Parathyroid adenoma (tissue), 2 donors: ENCODE results near the gene INTS12.

Experiments
- H2AFZ ChIP-seq: fragments of 300-600 bp; sonication (generic); one replicate; pipeline ENCODE4 v1.7.0; 2017; ENCODE audit warnings: antibody characterized with exemption, mild to moderate bottlenecking
- H3K27ac ChIP-seq: fragments of 300-600 bp; sonication (generic); one replicate; pipeline ENCODE4 v1.7.0; 2017
- H3K27me3 ChIP-seq: fragments of 300-600 bp; sonication (generic); one replicate; pipeline ENCODE4 v1.7.0; 2017; ENCODE audit warnings: low read length; ENCODE audit not compliant: control insufficient read depth, insufficient read depth
- H3K36me3 ChIP-seq: fragments of 300-600 bp; sonication (generic); one replicate; pipeline ENCODE4 v1.7.0; 2017; ENCODE audit warnings: low read length; ENCODE audit not compliant: control insufficient read depth, insufficient read depth
- H3K4me1 ChIP-seq: fragments of 300-600 bp; sonication (generic); one replicate; pipeline ENCODE4 v1.7.0; 2017; ENCODE audit warnings: control low read depth
- H3K4me2 ChIP-seq: fragments of 300-600 bp; sonication (generic); one replicate; pipeline ENCODE4 v1.7.0; 2017; ENCODE audit warnings: low read length
- H3K4me3 ChIP-seq: fragments of 300-600 bp; sonication (generic); one replicate; pipeline ENCODE4 v1.7.0; 2017; ENCODE audit warnings: low read depth, low read length
- H3K79me2 ChIP-seq: fragments of 300-600 bp; sonication (generic); one replicate; pipeline ENCODE4 v1.7.0; 2017; ENCODE audit warnings: control low read depth
- H3K9ac ChIP-seq: fragments of 300-600 bp; sonication (generic); one replicate; pipeline ENCODE4 v1.7.0; 2017; ENCODE audit warnings: mild to moderate bottlenecking
- H3K9me3 ChIP-seq: fragments of 300-600 bp; sonication (generic); one replicate; pipeline ENCODE4 v1.7.0; 2017; ENCODE audit warnings: low read length; ENCODE audit not compliant: control insufficient read depth
- CTCF ChIP-seq: fragments of 300-600 bp; sonication (generic); IDR thresholded peaks from one replicate; pipeline ENCODE4 v1.7.0; 2017; ENCODE audit warnings: antibody characterized with exemption, mild to moderate bottlenecking
- donor health status: primary hyperparathyroidism.

INTS12 gene

GRCh38 chr4:105708181-105709080 lies at the start of gene INTS12, which contains the start of gene GSTCD:
TSS of gene INTS12 (minus strand) at chr4:105708689. CDS start at chr4:105700005, 8,684 bp downstream.
TSS of gene GSTCD (plus strand) at chr4:105708784. CDS start at chr4:105717614, 8,830 bp downstream.
- peaks cover 6% of the 10 kb centered on the region for H3K79me2 ChIP-seq
- H3K4me1 ChIP-seq: peaks cover 5% of the 10 kb centered on the region
- H3K4me3 ChIP-seq: peak within 1 kb of the TSS; percentile 90
- peak within 1 kb of the TSS; percentile 97 for H3K4me2 ChIP-seq
- no peak for TF ChIP-seq CTCF
- H3K36me3 ChIP-seq: no peaks in the 10 kb centered on the region
- peak within 1 kb of the TSS; percentile 86 for H2AFZ ChIP-seq
- no peaks in the 10 kb centered on the region for H3K9me3 ChIP-seq
- H3K9ac ChIP-seq: peak within 1 kb of the TSS; percentile 61
- no peaks in the 10 kb centered on the region for H3K27me3 ChIP-seq
- H3K27ac ChIP-seq: peak within 1 kb of the TSS; percentile 74

- H3K4me3 ChIP-seq: no peak overlapping the region
- no peak overlapping the region for H3K27ac ChIP-seq
- no peaks in the 10 kb centered on the region for H3K4me1 ChIP-seq
- no peak overlapping the region for H3K4me2 ChIP-seq
- no peak for TF ChIP-seq CTCF
- H3K79me2 ChIP-seq: no peaks in the 10 kb centered on the region
- no peak overlapping the region for H3K9ac ChIP-seq
- H3K36me3 ChIP-seq: no peaks in the 10 kb centered on the region
- no peaks in the 10 kb centered on the region for H3K27me3 ChIP-seq
- no peaks in the 10 kb centered on the region for H3K9me3 ChIP-seq
- H2AFZ ChIP-seq: no peak overlapping the region
Measured at GRCh38 chr4:105755375-105755774, 46.9 kb upstream of the INTS12 start.

GRCh38 chr4:105753361-105753760 lies 44.9 kb upstream of the INTS12 start:
- TF ChIP-seq CTCF: no peak
- Histone ChIP-seq H3K9me3 (no peaks in the 10 kb centered on the region), H3K4me2 (no peak overlapping the region), H3K79me2 (no peaks in the 10 kb centered on the region), H3K4me3 (no peak overlapping the region), H2AFZ (no peak overlapping the region), H3K27me3 (no peaks in the 10 kb centered on the region), H3K36me3 (no peaks in the 10 kb centered on the region), H3K9ac (no peak overlapping the region), H3K27ac (no peak overlapping the region), H3K4me1 (no peaks in the 10 kb centered on the region)

GRCh38 chr4:105751718-105752299 lies 43.3 kb upstream of the INTS12 start:
- H3K9ac ChIP-seq: no peak overlapping the region
- TF ChIP-seq CTCF: no peak
- H3K27me3 ChIP-seq: no peaks in the 10 kb centered on the region
- no peak overlapping the region for H3K4me3 ChIP-seq
- H3K4me1 ChIP-seq: no peaks in the 10 kb centered on the region
- no peaks in the 10 kb centered on the region for H3K9me3 ChIP-seq
- H3K27ac ChIP-seq: no peak overlapping the region
- no peaks in the 10 kb centered on the region for H3K36me3 ChIP-seq
- no peak overlapping the region for H3K4me2 ChIP-seq
- H3K79me2 ChIP-seq: no peaks in the 10 kb centered on the region
- H2AFZ ChIP-seq: no peak overlapping the region
